ENCODE data around the gene KCTD5.

The KCTD5 gene

GRCh38 chr16:2708955-2709587 is 26.7 kb downstream of the KCTD5 start:
- DNase-seq (ENCODE audit: low read depth in 3 of 3, low spot score in 1 of 3), result no peak

GRCh38 chr16:2709588-2709984 is 27.3 kb downstream of the KCTD5 start:
- DNase-seq (ENCODE audit: low read depth in 3 of 3, low spot score in 1 of 3), result no peak

- DNase-seq (ENCODE audit: low read depth in 3 of 3, low spot score in 1 of 3), result no peak
Observed at GRCh38 chr16:2710021-2710710, 27.8 kb downstream of the KCTD5 start.

- DNase-seq (ENCODE audit: low read depth in 3 of 3, low spot score in 1 of 3), result no peak
Observed at GRCh38 chr16:2710711-2711231, 28.4 kb downstream of the KCTD5 start.

GRCh38 chr16:2711370-2712062 is 29.2 kb downstream of the KCTD5 start:
- no peak for DNase-seq (ENCODE audit: low read depth in 3 of 3, low spot score in 1 of 3)

GRCh38 chr16:2712063-2712441 is 29.7 kb downstream of the KCTD5 start:
- no peak for DNase-seq (ENCODE audit: low read depth in 3 of 3, low spot score in 1 of 3)

- no peak for DNase-seq (ENCODE audit: low read depth in 3 of 3, low spot score in 1 of 3)
Observed at GRCh38 chr16:2712546-2712945, 30.2 kb downstream of the KCTD5 start.

GRCh38 chr16:2713523-2713922 is 31.2 kb downstream of the KCTD5 start:
- no peak for DNase-seq (ENCODE audit: low read depth in 3 of 3, low spot score in 1 of 3)

GRCh38 chr16:2713985-2714774 is 31.9 kb downstream of the KCTD5 start:
- DNase-seq (ENCODE audit: low read depth in 3 of 3, low spot score in 1 of 3), result no peak

GRCh38 chr16:2715064-2715463 is 32.7 kb downstream of the KCTD5 start:
- DNase-seq (ENCODE audit: low read depth in 3 of 3, low spot score in 1 of 3), result no peak

- peak; percentile 47 to 70 (median 66) for DNase-seq (ENCODE audit: low read depth in 3 of 3, low spot score in 1 of 3)
Observed at GRCh38 chr16:2715519-2715918, 33.2 kb downstream of the KCTD5 start.

- DNase-seq (ENCODE audit: low read depth in 3 of 3, low spot score in 1 of 3), result no peak
Observed at GRCh38 chr16:2715966-2716885, 33.9 kb downstream of the KCTD5 start.

- DNase-seq (ENCODE audit: low read depth in 3 of 3, low spot score in 1 of 3), result no peak
Observed at GRCh38 chr16:2716948-2717347, 34.6 kb downstream of the KCTD5 start.

- no peak for DNase-seq (ENCODE audit: low read depth in 3 of 3, low spot score in 1 of 3)
Observed at GRCh38 chr16:2717383-2718263, 35.3 kb downstream of the KCTD5 start.

- no peak for DNase-seq (ENCODE audit: low read depth in 3 of 3, low spot score in 1 of 3)
Observed at GRCh38 chr16:2719328-2720063, 37.2 kb downstream of the KCTD5 start.

- DNase-seq (ENCODE audit: low read depth in 3 of 3, low spot score in 1 of 3), result no peak
Observed at GRCh38 chr16:2720064-2720457, 37.7 kb downstream of the KCTD5 start, which contains the start of gene PRSS27. TSS of gene PRSS27 (minus strand) at chr16:2720224. CDS start at chr16:2720160, 64 bp downstream.

- DNase-seq (ENCODE audit: low read depth in 3 of 3, low spot score in 1 of 3), result peak; percentile 58 to 78 (median 70)
Observed at GRCh38 chr16:2720719-2721633, 38.7 kb downstream of the KCTD5 start.

All from stimulated activated CD4-positive, alpha-beta T cell treated with anti-CD3 and anti-CD28 coated beads, TNF-alpha, amount 100 ng/mL, for 1 hour (primary cell).